Stimulated activated CD4-positive, alpha-beta T cell treated with anti-CD3 and anti-CD28 coated beads, Interleukin-2, amount 100 ng/mL, for 4 hours (primary cell): Measurements from ENCODE around the gene PPP2R5B.
A peak's percentile ranks its signal among the peaks of the same experiment; 100 is the strongest.

ENCODE experiments used
- DNase-seq: peaks from one replicate; pipeline ENCODE4 v3.0.0-alpha.2; 2020; ENCODE audit warnings: low read depth

Gene PPP2R5B

DNA sequence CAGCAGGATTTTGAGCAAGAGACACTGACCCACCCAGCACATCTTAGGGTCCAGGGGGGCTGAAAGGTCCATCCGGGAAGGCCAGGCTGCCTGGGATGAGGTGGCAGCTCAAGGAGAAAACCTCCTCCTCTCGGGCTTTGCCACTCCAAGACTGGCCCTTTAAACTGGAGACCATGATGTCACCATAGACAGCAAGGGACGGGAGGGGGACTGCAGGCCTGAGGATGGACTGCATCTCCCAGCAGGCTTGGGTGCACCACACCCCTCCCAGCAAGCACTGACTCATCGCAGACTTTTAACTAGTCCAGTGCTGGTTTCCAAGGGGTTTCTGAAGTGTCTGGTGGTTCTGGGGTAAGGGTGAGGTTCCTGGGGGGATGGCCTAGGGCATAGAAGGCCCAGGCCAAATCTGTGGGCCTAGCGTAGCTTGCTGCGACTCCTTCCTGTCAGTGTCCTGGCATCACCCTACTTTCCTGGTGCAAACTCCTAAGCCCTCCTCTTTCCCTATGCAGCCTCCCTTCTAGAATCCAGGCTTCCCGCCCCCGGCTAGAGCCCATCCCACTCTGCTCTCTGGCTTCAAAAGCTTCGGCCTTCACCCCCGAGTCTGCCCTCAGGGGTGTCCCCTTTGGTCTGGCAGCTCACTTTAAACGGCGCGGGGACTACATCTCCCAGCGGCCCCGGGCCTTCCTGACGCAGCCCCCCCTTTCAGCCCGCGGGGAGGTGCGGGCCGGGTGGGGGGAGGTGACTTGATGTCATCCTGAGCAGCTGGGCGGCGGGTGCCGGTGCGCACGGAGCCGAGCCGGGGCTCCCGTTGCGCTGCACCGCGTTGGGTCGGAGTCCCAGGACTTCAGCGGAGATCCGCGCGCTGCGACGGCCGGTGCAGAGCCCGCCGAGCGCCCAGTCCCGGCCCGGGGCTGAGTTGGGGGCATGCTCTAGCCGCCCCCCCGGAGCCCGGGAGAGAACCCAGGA lies at the start of gene PPP2R5B:
TSS of gene PPP2R5B (plus strand) at position 746 of the 966 bp plus-strand sequence. CDS start 1,046 bp downstream, outside the sequence.
- peak; percentile 85 for DNase-seq

DNA sequence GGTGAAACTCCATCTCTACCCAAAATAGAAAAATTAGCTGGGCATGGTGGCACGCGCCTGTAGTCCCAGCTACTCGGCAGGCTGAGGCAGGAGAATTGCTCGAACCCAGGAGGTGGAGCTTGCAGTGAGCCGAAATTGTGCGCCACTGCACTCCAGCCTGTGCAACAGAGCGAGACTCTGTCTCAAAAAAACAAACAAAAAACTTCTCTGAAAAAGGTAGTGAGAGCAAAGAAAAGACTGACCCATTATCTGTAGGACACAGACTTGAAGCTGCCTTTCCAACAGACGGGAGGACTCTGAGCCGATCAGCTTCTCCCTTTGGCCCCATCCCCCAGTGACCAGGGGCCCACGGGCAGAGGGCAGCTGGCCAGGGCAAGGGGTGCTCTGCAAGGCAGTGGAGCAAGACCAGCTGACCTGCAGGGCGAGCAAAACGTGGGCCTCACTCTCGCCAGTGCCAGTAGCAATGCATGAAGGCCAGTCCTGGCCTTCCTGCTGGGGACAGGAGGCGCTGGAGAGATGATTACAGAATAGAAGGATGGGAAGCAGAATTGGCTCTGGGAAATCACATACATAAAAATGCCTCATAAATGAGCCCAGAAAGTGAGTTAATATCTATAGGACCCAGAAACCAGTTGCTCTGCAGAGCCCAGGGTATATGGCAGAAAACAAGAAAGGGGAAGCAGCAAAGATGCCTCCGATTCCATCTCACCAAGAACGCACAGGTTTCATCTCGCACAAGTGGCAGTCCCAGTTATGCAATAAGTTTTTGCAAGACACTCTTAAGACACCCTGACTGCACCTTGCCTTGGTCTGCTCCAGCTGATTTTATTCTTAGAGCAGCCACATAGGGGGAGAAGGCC lies 48.9 kb upstream of the PPP2R5B start:
- no peak for DNase-seq

DNA sequence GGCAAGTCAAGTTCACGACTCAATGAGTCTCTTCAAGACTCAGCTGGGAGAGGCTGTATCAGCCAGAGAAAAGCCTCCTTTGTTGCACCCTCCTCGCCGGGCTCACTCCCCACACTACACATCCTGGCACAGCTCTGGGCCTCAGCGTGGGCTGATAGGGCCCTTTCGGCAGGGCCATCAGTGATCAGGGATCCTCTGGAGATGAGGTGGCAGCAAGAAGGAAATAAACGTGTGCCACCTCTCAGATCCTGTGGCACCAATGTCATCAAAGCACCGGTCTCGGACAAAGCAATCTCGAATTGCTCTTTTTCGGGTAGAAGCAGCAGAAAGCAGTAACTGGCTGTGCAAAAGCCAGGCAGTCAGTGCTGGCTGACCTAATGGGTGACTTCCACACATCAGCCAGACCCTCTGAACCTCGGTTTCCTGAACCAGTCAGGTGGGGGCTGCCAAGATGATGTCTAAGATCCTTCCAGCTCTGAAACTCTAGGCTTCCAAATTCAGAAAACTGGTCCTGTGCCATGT lies 48.2 kb upstream of the PPP2R5B start:
- DNase-seq = no peak

DNA sequence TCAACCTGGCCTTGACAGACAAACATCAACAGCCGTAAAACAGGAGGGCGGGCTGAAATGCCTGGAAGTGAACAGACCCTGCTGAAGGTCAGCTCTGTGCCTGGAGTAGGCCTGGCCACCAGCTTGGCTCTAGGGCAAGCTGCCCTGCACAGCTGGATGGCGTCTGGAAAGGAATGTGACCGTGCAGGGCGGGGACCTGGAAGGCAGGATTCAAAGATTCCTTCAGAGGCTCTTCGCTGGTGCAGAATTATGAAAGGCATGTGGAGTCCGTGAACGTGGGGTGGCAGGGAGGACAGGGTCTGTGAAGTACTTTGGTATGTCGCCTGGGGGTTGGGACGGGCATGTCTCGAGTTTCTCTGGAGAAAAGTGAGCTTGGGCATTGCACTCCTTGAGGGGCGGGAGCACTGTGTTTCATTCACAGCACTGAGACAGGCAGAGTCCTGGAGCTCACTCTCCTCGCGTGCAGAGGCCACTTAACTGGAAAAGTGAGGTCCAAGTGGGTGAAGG lies 47.6 kb upstream of the PPP2R5B start:
- no peak for DNase-seq

DNA sequence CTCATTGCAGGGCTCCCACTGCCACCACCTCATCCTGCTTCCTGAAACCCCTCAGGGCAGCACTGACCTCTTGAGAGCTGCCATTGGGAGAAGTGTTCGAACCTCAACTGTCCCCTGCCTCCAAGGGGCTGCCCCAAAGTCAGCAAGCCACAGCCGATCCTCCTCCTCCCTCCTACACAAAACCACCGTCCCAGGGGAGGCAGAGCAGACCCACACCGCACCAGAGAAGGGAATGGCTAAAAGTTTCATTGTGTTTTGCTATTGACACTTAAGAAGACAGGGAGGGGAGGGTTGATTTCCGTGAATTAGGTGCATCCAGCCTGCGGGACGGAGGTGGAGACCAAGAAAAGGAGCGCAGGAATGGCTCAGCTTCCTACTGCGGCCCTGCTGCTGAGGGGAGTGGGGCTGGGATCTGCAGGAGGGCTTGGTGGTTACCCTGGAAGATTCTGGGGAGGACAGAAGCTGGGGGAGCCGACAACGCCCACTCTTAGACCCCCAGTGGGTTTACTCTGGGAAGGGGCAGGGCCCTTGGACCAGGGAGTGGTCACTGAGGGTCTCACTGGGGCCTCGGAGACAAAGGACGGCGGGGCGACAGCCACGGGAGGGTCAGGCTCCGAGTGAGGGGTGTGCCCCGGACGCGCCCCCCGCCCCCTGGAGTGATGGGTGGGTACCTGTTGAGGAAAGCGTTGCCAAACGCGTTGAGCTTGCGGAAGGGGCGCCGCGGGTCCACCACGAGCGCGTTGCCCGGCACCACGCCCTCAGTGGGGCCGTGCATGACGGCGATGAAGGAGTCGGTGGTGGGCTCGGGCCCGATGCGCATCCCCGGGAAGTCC lies 46.9 kb upstream of the PPP2R5B start:
- no peak for DNase-seq

DNA sequence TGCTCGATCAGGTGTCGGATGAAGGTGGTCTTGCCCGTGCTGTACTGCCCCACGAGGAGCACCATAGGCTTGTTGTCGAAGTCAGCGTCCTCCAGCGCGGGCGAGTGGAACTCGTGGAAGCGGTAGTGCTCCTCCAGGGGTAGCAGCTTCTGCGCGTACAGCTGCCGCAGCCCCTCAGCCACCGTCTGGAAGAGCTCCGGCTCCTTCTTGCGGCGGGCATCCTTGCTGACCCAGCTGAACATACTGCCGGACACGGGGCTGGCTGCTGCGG lies 46.3 kb upstream of the PPP2R5B start:
- no peak for DNase-seq

DNA sequence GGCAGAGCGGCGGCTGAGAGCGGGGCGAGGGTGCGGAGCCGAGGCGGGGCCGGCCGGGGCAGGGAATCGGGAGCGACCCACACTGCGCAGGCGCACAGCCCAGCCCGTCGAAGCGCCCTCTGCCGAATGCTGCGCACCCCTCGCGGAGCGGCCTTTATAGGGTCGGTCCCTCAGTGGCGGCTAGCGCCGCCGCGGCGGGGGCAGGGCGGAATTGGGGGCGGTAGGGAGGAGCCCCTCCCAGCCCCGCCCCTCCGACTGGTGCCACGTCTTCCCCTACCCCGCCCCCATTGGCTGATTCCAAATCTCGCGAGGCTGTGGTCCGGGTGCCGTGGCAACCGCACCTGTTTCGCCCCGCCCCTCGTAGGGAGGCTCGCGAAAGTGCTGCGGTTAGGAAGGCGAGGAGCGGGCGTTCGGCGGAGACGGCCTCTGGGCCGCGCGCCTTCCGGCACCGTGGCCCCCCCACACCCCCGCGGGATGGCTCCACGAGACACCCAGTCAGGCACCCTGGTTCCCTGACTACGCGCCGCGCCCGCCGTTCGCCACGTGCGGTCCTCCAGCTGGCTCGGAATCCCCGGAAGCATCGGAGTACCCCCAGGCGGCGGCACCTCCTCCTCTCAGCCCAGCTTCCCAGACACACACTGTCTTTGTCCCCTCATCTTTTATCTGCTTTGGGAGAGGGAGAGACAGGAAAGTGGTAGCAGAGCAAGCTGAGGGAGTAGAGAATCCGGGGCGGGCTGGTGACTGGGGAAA lies 45.8 kb upstream of the PPP2R5B start, which contains the start of gene EHD1:
TSS of gene EHD1 (minus strand) at position 128 of the 750 bp plus-strand sequence. CDS start 157 bp downstream, outside the sequence.
- DNase-seq = peak; percentile 99

DNA sequence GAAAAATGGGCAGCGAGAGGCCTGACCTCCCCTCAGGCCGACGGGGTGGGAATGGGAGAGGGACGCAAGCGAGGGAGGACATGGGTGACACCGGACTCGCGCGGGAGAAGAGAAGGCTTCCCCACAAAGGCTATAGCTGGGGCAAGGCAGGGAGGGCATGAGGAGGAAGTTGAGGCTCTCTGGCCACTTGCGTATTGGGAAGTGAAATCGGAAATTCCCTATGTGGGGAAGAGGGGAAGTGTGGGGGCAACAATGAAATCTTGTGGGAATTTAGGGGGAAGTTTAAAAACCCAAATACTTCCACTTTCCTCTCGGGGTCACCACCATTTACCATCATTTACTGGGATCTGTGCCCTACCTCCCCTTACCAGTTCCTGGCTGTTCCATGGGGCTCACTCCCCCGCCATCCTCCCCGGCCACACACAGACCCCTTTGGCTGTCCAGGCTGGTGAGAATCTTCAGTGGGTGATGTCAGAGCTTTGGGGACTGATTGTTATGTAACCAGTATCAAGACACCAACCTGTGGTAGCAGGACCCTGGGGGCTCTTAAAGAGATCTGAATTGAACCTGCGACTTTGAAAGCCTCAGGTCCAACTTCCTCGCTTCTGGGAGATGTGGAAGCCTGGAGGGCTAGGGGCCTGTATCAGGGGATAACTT lies 45.1 kb upstream of the PPP2R5B start:
- no peak for DNase-seq

DNA sequence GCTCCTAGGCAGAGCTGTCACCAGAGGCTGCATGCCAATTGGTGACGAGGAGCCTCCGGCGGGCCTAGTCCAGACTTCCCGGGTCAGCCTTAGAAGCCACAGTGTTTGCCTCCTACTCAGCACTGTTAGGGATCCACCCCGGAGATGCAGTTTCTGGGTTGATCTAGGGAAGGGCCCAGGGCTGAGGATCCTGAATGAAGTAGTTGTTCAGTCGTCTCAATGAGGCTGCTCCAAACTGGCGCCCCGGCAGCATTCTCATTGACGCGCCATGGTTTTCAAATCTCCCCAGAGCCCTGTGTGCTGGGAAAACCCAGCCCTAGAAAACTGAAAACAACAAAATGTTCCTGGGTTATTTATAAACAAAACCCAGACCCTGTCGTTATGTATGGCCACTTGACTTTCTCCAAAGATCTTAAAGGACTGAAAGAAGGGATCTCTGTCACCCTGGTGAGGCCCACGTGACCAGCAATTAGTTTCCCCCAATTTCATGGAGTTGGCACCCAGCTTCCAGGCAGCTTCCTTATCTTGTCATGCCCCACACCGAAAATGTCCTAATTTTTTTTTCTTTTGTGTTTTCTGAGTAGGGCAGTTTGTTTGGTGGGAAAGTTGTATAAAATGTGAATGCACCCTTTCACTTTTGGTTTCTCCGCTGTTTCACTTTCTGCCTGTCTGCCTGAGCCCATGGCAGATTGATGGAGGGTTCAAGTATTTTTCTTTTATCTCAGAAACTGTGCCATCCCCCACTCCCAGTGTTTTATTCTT lies 44.1 kb upstream of the PPP2R5B start:
- DNase-seq = no peak

DNA sequence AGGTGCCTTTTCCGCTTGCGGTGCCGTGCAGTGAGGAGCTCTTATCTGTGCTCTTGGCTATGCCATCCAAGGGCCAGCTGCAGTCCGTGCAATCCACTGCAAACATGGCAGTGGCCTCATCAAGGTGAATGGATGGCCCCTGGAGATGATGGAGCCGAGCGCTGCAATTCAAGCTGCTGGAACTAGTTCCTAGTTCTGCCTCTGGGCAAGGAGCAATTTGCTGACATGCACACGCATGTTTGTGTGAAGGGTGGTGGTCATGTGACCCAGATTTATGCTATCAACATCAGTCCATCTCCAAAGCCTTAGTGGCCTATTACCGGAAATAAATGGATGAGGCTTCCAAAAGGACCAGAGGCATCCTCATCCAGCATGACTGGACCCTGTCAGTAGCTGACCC lies 43.0 kb upstream of the PPP2R5B start:
- no peak for DNase-seq

DNA sequence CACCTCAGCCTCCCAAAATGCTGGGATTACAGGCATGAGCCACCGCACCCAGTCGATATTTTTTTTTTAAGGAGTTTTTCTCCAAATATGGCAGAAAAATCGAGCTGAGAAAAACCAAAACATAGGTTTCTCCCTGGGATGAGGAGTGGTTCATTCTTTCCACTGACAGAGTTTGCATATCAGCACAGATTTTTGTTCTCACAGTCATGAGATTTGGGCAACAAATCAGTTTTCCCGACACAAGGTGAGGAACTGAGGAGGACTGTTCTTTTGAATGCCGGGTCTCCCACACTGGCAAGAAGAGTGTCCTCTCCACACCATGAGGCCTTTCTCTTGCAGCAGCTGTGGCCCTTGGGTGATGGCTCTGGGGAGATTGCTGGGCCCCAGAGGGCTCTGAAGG lies 42.2 kb upstream of the PPP2R5B start:
- DNase-seq = no peak

DNA sequence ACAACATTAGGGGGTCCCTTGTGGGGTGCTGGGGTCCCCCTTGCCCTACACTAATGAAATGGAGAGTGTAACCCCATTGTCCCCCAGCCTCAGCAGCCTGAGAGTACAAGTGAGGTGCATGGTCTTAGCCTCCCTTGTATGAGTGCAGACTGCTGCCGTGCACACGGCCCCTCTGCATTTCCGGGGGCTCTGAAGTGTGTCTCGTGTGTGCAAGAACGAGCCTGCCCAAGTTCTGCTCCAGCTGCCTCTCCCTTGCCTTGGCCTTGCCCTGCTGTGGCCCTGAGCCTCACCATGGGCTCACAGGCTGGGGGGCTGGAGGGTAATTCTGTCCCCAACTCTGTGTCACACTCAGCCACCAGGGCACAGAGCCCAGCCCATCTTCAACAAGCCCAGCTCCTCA lies 40.9 kb upstream of the PPP2R5B start:
- DNase-seq = no peak

DNA sequence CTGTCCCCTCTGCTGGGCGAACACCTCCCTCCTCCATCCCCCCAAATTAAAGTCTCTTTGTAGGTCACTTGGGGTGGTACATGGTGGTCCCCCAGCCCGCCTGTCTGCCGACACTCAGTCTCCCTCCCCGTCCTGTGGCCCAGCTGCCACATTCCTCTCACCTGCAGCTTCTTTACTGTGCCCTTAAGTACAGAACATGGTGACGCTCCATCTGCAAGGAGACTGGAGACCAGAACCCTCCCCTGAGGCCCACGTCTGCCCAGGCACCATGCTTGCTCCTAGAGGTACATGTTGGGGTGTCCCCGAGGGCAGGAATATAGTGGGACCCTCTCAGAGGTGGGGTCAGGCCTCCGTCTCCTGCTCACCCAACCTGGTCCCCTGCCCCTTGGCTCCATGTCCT lies 40.5 kb upstream of the PPP2R5B start:
- DNase-seq = no peak

DNA sequence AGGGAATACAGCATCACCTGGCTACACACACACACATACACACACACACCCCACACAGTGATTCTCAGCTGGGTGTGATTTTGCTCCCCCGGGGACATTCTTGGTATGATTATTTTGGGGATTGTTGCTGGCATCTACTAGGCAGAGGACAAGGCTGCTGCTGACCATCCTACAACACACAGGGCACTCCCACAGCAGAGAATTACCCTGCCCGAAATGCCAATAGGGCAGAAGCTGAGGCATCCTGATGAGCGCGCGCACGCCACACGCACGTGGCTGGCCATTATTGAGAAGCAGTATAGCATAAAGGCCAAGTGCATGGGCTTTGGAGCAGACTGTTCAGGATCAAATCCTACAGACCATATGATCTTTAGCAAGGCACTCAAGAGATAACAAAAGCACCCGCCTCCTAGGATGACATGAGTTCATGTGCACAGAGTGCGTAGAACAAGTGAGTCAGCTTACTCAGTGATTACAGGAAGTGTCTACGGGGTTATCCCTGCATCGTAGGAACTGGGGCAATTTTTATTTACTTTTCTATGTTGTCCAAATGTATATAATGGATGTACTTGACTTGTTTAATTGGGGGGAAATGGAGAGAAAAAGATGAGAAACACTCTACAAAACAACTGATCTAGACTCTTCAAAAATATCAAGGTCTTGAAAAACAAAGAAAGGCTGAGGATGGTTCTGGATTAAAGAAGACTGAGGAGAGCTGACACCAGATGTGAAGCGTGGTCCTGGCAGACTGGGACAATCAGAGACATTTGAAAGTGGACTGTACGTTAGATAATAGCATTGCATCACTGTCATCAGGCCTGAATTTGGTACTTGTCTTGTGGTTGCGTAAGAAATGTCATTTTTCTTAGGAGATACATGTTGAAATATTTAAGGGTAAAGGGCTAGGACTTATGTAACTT lies 38.9 kb upstream of the PPP2R5B start:
- DNase-seq = no peak

DNA sequence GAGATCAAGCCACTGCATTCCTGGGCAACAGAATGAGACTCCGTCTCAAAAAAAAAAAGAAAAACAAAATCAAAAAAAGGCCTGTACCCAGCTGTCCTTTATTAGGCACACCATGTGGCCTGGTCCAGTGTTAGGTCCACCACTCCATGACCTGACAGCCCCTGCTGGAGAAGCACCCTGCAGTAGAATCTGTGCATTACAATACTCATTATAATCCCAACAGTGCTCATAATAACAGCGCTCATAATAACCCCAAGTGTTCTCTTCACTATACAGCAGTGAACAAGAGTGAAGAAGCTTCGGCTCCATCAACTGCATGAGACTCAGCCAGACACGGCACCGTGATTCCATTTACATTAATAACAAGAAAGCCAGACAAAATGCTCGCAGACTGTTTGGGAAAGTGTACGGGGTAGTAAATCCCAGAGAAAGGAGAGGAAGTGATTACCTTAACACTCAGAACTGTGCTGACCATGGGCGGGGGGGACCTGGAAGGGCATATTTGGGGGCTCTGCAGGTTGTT lies 37.2 kb upstream of the PPP2R5B start:
- no peak for DNase-seq

DNA sequence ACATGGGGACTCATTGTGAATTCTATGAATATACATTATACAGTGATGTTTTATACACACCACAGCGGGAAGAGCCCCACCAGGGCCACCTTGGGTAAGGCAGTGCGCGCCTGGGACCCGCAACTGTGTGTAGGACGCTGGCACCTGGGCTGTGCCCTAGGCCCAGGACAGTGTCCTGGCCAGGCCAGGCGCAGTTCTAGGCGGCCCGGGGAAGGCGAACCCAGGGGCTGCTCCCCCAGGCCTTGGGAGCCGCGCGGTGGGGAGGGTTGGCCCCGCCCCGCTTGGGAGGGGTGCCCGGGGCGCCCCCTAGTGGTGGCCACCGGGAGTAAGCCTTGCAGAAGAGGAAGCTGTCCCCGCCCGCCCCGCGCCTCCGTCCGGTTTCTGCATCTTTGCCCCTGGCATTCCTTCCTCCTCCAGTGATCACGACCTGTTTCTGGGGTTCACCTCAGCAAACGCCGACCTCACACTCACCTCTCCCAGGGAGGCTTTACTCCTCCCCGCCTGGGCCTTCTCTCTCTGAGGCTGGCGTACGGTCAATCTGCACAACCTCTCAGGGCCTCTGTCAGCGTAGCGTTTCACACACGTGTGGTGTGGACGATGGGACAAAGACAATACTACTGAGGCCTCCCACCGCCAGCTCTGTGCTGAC lies 36.6 kb upstream of the PPP2R5B start:
- peak; percentile 73 for DNase-seq

DNA sequence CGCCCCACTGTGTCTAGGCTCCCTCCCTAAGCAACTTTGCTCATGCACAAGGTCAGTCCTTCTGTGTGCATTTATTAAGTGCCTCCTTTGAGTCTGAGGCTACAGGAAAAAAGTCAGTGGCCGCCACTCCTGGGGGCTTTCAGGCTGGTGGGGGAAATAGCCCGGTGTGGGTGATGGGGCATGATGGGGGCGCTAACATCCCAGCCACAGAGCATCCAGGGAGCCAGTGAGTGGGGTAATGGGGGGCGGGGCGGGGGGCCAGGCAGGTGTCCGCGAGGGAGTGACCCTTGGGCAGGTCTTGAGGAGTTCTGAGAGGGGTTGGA lies 36.1 kb upstream of the PPP2R5B start:
- DNase-seq = no peak
